Measurements from ENCODE around the gene DBNL. TPM values are rescaled to one million over a fixed set of nuclear protein-coding genes. Genes with fewer than 3 reads are reported as not detected.

DBNL gene
- polyA plus RNA-seq, 3 donors: 228 to 321 (median 304) TPM

DNA sequence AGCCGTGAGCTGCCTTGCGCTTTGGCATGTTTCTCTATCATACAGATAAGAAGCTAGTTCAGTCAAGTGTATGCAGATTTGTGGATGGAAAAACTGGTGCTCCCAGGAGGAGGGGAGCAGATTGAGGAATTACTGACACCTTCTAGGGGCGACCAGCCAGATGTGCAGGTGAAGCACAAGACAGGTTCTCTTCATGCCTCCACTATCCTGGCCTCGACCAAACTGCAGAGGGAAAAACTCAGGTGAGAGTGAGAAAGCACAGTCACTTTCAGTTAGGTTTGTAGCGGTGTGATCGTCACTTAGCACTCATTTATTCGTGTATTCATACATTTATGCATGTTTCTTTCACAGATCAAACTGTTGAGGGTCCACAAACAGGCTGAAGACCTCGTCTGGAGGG lies 600 bp upstream of the DBNL start:
- no peaks in the 10 kb centered on the region for H3K27me3 ChIP-seq (ENCODE audit: control insufficient read depth in 2 of 2, insufficient read depth in 2 of 2, low read length in 2 of 2)
- peaks cover 52% of the 10 kb centered on the region for H3K79me2 ChIP-seq (ENCODE audit: insufficient read depth, low read length)
- H3K4me3 ChIP-seq (replicated peaks in 1 of 3; ENCODE audit: low read depth in 2 of 3, low read length in 3 of 3): peak overlapping the region; percentile 58 to 80 (median 72)
- peaks cover 53 to 67% of the 10 kb centered on the region in 2 donors for H3K4me1 ChIP-seq (ENCODE audit: control insufficient read depth in 1 of 2, insufficient read depth in 2 of 2, low read length in 2 of 2)
- Mint-ChIP-seq H3K4me1 (peaks cover 46% of the 10 kb centered on the region), H3K27ac (peak overlapping the region; percentile 99 to 100 (median 99)), H3K27me3 (ENCODE audit: low read depth in 3 of 3) (peaks cover 0 to 5% (median 0%) of the 10 kb centered on the region in 3 donors), H3K4me3 (peak overlapping the region; percentile 84 to 90), H3K9me3 (no peaks in the 10 kb centered on the region), H3K36me3 (peaks cover 28 to 31% of the 10 kb centered on the region in 2 donors)
- H2AFZ ChIP-seq (ENCODE audit: insufficient read depth, low read depth, low read length, poor library complexity, severe bottlenecking): peak overlapping the region; percentile 70
- peaks cover 13% of the 10 kb centered on the region for H4K20me1 ChIP-seq (ENCODE audit: insufficient read depth, low read length)
- TF ChIP-seq, protein P1, sequence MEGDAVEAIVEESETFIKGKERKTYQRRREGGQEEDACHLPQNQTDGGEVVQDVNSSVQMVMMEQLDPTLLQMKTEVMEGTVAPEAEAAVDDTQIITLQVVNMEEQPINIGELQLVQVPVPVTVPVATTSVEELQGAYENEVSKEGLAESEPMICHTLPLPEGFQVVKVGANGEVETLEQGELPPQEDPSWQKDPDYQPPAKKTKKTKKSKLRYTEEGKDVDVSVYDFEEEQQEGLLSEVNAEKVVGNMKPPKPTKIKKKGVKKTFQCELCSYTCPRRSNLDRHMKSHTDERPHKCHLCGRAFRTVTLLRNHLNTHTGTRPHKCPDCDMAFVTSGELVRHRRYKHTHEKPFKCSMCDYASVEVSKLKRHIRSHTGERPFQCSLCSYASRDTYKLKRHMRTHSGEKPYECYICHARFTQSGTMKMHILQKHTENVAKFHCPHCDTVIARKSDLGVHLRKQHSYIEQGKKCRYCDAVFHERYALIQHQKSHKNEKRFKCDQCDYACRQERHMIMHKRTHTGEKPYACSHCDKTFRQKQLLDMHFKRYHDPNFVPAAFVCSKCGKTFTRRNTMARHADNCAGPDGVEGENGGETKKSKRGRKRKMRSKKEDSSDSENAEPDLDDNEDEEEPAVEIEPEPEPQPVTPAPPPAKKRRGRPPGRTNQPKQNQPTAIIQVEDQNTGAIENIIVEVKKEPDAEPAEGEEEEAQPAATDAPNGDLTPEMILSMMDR (IDR thresholded peaks at IDR 0.05): no peak
- peak overlapping the region; percentile 100 for H3K9ac ChIP-seq (ENCODE audit: insufficient read depth, low read length, poor library complexity, severe bottlenecking)
- H3K36me3 ChIP-seq (replicated peaks in 1 of 2; ENCODE audit: control insufficient read depth in 1 of 2, insufficient read depth in 2 of 2, low read length in 2 of 2): peaks cover 0 to 3% of the 10 kb centered on the region in 2 donors
- H3K9me3 ChIP-seq (replicated peaks in 1 of 2; ENCODE audit: control insufficient read depth in 1 of 2, insufficient read depth in 1 of 2, low read length in 2 of 2): no peaks in the 10 kb centered on the region
- peak overlapping the region; percentile 94 to 97 for H3K27ac ChIP-seq (ENCODE audit: low read depth in 1 of 2, low read length in 2 of 2)
- 0% methylated on average over 1 of the region's 8 CpGs for WGBS (ENCODE audit: insufficient coverage)
- peak in 1 of 3 donors; percentile 2 for DNase-seq
- H3K4me2 ChIP-seq (replicated peaks; ENCODE audit: extremely low read depth, low read length, poor library complexity, severe bottlenecking): peak overlapping the region; percentile 91
- intact Hi-C loops (cut with micrococcal nuclease): loop anchor here (2.0 to 10.0 kb wide), 2 partner anchors 39 to 801 kb away; partner anchors contain the start of genes H2AZ2 (in 1 of the 2) and POLM (in 1 of the 2)

DNA sequence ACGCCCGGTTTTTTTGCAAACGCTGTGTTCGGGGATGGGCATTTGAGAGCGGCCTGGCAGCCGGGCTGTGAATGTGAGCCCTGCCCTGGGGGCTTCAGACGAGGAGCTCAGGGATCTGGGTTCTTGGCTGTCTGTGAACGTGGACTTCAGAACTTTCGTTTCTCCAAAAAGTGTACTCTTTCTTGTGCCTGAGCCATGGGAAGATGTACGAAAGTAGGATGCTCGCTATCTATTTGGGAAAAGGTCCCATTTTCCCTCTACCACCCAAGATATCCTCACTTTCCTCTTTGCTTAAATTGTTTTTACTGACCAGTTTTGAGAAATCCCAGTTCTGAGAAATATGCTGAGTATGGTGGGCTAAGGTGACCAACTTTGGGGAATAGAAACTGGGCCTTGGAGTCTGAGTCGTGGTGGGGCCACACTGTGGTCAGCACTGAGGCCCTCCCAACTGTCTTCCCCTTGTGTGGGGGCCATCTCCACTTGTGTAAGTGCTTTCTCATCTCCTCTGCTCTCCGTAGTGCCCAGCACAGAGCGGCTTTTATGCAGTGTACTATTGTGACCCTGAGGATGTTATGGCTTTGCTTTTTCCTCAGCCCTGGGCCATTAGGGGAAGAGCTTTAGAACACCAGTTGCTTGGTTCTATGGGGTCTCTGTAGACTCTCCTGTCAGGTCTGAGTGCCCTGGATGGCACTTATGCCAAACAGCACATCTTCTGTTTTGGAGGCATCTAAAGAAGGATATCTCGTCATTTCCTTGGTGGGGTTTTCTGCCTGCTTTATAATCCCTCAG lies 918 bp downstream of the DBNL start:
- H3K4me2 ChIP-seq (replicated peaks; ENCODE audit: extremely low read depth, low read length, poor library complexity, severe bottlenecking): peak overlapping the region; percentile 91
- no peak overlapping the region for H2AFZ ChIP-seq (ENCODE audit: insufficient read depth, low read depth, low read length, poor library complexity, severe bottlenecking)
- H3K36me3 Mint-ChIP-seq: peaks cover 41 to 44% of the 10 kb centered on the region in 2 donors
- H3K4me1 ChIP-seq (ENCODE audit: control insufficient read depth in 1 of 2, insufficient read depth in 2 of 2, low read length in 2 of 2): peaks cover 47 to 61% of the 10 kb centered on the region in 2 donors
- no peaks in the 10 kb centered on the region for H3K9me3 Mint-ChIP-seq
- H3K36me3 ChIP-seq (replicated peaks in 1 of 2; ENCODE audit: control insufficient read depth in 1 of 2, insufficient read depth in 2 of 2, low read length in 2 of 2): peaks cover 13 to 14% of the 10 kb centered on the region in 2 donors
- H3K27me3 ChIP-seq (ENCODE audit: control insufficient read depth in 2 of 2, insufficient read depth in 2 of 2, low read length in 2 of 2): no peaks in the 10 kb centered on the region
- TF ChIP-seq, protein P1 (IDR thresholded peaks at IDR 0.05): no peak
- H3K27ac Mint-ChIP-seq: peak overlapping the region; percentile 99 to 100 (median 99)
- intact Hi-C loops (cut with micrococcal nuclease): loop anchor here (2.0 to 10.0 kb wide), 3 partner anchors 29 to 799 kb away; partner anchors contain the start of genes H2AZ2 (in 1 of the 2) and POLM (in 1 of the 2)
- peaks cover 44% of the 10 kb centered on the region for H3K4me1 Mint-ChIP-seq
- peak overlapping the region; percentile 94 to 97 for H3K27ac ChIP-seq (ENCODE audit: low read depth in 1 of 2, low read length in 2 of 2)
- H3K9me3 ChIP-seq (replicated peaks in 1 of 2; ENCODE audit: control insufficient read depth in 1 of 2, insufficient read depth in 1 of 2, low read length in 2 of 2): no peaks in the 10 kb centered on the region
- H3K79me2 ChIP-seq (ENCODE audit: insufficient read depth, low read length): peaks cover 67% of the 10 kb centered on the region
- peaks cover 0 to 4% (median 0%) of the 10 kb centered on the region in 3 donors for H3K27me3 Mint-ChIP-seq (ENCODE audit: low read depth in 3 of 3)
- peak overlapping the region; percentile 84 to 90 for H3K4me3 Mint-ChIP-seq
- H3K9ac ChIP-seq (ENCODE audit: insufficient read depth, low read length, poor library complexity, severe bottlenecking): peak overlapping the region; percentile 100
- peaks cover 28% of the 10 kb centered on the region for H4K20me1 ChIP-seq (ENCODE audit: insufficient read depth, low read length)
- peak overlapping the region; percentile 58 to 80 (median 72) for H3K4me3 ChIP-seq (replicated peaks in 1 of 3; ENCODE audit: low read depth in 2 of 3, low read length in 3 of 3)
- peak; percentile 56 to 65 (median 56) for DNase-seq
- WGBS (ENCODE audit: insufficient coverage): under 1% methylated on average over 7 of the region's 15 CpGs
